Stomach (tissue), 9 donors: Measurements from ENCODE around the gene PGM5. TPM values are rescaled to one million over a fixed set of nuclear protein-coding genes. Genes with fewer than 3 reads are reported as not detected.

Source experiments
- DNase-seq, 2 donors: peaks; one replicate each; pipeline versions ENCODE4 v3.0.0 to v3.0.0-alpha.2; 2013 to 2019
- H3K27ac ChIP-seq, 5 donors: fragments of 200-600 bp in 4 of 5; sonication (generic) in 4 of 5; one replicate each; pipeline ENCODE4 v1.5.1; 2013 to 2019; ENCODE audit warnings: mild to moderate bottlenecking in 1 of 5, moderate library complexity in 1 of 5
- H3K27me3 ChIP-seq, 3 donors: fragments of 200-600 bp; sonication (generic); one replicate each; pipeline ENCODE4 v1.5.1; 2017 to 2019; ENCODE audit warnings: mixed run types in 1 of 3
- H3K36me3 ChIP-seq, 4 donors: fragments of 200-600 bp; sonication (generic); 1 replicate in 3 of 4; 2 replicates in 1 of 4; pipeline ENCODE4 v1.5.1; 2016 to 2019
- H3K4me1 ChIP-seq, 4 donors: fragments of 200-600 bp; sonication (generic); one replicate each; pipeline ENCODE4 v1.5.1; 2016 to 2019
- H3K4me3 ChIP-seq, 4 donors: fragments of 200-600 bp; sonication (generic) in 3 of 4; one replicate each; pipeline ENCODE4 v1.5.1; 2016 to 2019; ENCODE audit warnings: mild to moderate bottlenecking in 1 of 4
- H3K9me3 ChIP-seq, 4 donors: fragments of 200-600 bp; sonication (generic); one replicate each; pipeline ENCODE4 v1.5.1; 2016 to 2019
- EP300 ChIP-seq: sonication (generic); formaldehyde crosslinking; IDR thresholded peaks from one replicate; pipeline ENCODE4 v1.6.1; 2017; ENCODE audit warnings: antibody characterized with exemption
- POLR2A ChIP-seq, 4 donors: fragments of 450-650 bp; IDR thresholded peaks; one replicate each; pipeline ENCODE4 v1.6.1; 2016; ENCODE audit warnings: antibody characterized with exemption in 4 of 4, control low read depth in 2 of 4, mild to moderate bottlenecking in 1 of 4, moderate library complexity in 1 of 4
- POLR2AphosphoS5 ChIP-seq, 3 donors: sonication (generic); formaldehyde crosslinking; IDR thresholded peaks; one replicate each; pipeline ENCODE4 v1.6.1; 2016; ENCODE audit warnings: antibody characterized with exemption in 3 of 3
- WGBS, 5 donors: extraction: QIAGEN DNeasy Blood & Tissue Kit in 3 of 5; methylation state at CpG; one replicate each; pipeline versions ENCODE4 v1.1.5 to v1.1.7; 2013 to 2018; 5-methylcytosine and 5-hydroxymethylcytosine counted together
- intact Hi-C: fragments of 100-400 bp; cut with DNase I; formaldehyde crosslinking; loops from one replicate; pipeline ENCODE4 v1.15.1; 2023; ENCODE audit warnings: low total_unique reads
- polyA plus RNA-seq, 3 donors: library from polyadenylated mRNA; stranded (reverse); fragments of 200-250 nt; gene quantifications; one replicate each; pipeline ENCODE4 v1.2.3, GENCODE V29; 2013
- total RNA-seq, 5 donors: library from RNA; depleted of rRNA; stranded (reverse); fragments of >200 nt; gene quantifications; one replicate each; pipeline versions ENCODE4 v1.1.0 to v1.2.3, GENCODE V29; 2014 to 2016
- TF ChIP-seq, protein P1 (sequence below), 7 experiments: fragments of 450-650 bp in 4 of 7; fragments of 200-600 bp in 3 of 7; sonication (generic) in 3 of 7; IDR thresholded peaks; one replicate each; pipeline ENCODE4 v1.5.1; 2016 to 2019; ENCODE audit warnings: antibody characterized with exemption in 7 of 7, control low read depth in 2 of 7, mild to moderate bottlenecking in 1 of 7
- donor health status: healthy with polysubstance abuse.
- donor health status: Bipolar disorder and iron deficiency.
- donor health status: healthy.

Gene PGM5
- total and polyA plus RNA-seq, 8 donors = 10.6 to 145 (median 62.2) TPM

DNA sequence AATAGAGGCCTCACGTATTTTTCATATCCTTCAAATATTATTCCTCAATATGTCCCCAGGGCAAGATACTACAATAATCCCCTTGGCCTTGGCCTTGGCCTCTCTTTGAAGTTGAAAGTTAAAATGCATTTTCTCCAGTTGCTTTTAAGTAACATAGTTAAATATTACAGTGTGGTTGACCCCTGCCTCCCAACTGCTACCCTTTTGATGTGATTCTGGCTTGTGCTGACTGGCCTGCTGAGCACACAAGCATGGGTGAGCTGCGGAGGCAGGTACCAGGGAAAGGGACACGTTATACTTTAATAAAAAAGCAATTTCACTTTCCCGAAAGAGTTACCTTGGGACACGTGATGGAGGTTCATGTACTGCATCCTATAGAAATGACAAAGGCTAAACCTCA is 202.1 kb downstream of the PGM5 start:
- H3K36me3 ChIP-seq = no peaks in the 10 kb centered on the region
- no peak overlapping the region for H3K4me3 ChIP-seq
- H3K9me3 ChIP-seq = no peaks in the 10 kb centered on the region
- no peak overlapping the region for H3K27ac ChIP-seq
- 80 to 85% (median 82%) methylated on average over 5 of the region's 5 CpGs for WGBS, 5 donors
- intact Hi-C loops = no loop called here
- peaks cover 11 to 19% (median 13%) of the 10 kb centered on the region in 4 donors for H3K4me1 ChIP-seq
- no peak for TF ChIP-seq POLR2A (IDR thresholded peaks at IDR 0.05)
- TF ChIP-seq EP300 = no peak
- TF ChIP-seq, protein P1, sequence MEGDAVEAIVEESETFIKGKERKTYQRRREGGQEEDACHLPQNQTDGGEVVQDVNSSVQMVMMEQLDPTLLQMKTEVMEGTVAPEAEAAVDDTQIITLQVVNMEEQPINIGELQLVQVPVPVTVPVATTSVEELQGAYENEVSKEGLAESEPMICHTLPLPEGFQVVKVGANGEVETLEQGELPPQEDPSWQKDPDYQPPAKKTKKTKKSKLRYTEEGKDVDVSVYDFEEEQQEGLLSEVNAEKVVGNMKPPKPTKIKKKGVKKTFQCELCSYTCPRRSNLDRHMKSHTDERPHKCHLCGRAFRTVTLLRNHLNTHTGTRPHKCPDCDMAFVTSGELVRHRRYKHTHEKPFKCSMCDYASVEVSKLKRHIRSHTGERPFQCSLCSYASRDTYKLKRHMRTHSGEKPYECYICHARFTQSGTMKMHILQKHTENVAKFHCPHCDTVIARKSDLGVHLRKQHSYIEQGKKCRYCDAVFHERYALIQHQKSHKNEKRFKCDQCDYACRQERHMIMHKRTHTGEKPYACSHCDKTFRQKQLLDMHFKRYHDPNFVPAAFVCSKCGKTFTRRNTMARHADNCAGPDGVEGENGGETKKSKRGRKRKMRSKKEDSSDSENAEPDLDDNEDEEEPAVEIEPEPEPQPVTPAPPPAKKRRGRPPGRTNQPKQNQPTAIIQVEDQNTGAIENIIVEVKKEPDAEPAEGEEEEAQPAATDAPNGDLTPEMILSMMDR (IDR thresholded peaks at IDR 0.05) = no peak
- TF ChIP-seq POLR2AphosphoS5 (IDR thresholded peaks at IDR 0.05) = no peak
- DNase-seq = no peak
- H3K27me3 ChIP-seq = no peaks in the 10 kb centered on the region

DNA sequence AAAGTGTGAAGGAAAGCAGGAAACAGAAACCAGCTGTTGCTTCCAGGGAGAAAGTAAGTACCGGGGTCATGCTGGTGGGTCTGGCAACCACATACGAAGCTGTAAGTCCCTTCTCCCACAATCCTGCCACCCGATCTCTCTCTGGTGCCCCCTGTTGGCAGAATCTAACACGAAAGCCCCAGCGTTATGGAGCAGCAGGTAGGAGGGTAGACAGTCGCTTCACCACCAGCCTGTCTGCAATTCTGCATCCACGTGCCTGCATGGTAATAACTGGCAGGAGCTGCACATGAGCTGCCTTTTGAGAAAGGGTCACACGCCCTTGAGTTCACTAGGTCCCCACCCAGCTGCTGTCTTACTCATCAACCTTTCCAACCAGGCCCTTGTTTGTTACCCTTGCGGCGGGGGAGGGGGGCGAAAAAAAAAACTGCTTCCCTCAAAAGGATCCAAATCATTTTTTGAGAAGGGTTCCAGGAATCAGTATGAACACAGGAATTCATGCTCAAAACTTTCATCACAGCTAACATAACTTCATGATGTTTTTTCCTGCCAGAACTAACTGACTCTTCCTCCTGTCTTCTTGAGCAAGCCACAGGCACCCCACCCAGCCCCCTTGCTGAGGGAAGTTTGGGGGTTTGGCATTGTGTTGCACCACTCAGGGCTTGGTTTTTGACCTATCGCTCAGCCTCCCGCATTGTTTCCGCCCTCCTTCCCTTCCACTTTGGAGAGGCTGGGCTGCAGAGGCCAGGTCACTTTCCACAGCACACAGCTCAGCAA is 203.8 kb downstream of the PGM5 start:
- intact Hi-C loops = no loop called here
- H3K4me1 ChIP-seq = peaks cover 11 to 29% (median 23%) of the 10 kb centered on the region in 4 donors
- H3K27ac ChIP-seq = peak overlapping the region in 4 of 5 donors; percentile 15 to 63 (median 20)
- no peaks in the 10 kb centered on the region for H3K27me3 ChIP-seq
- 41 to 50% (median 45%) methylated on average over 14 of the region's 14 CpGs for WGBS, 5 donors
- peak; percentile 37 to 58 for DNase-seq
- no peak overlapping the region for H3K4me3 ChIP-seq
- TF ChIP-seq, protein P1 (IDR thresholded peaks at IDR 0.05) = peak in 3 of 7 experiments; percentile 14 to 23 (median 17)
- no peak for TF ChIP-seq POLR2AphosphoS5 (IDR thresholded peaks at IDR 0.05)
- no peaks in the 10 kb centered on the region for H3K36me3 ChIP-seq
- H3K9me3 ChIP-seq = no peaks in the 10 kb centered on the region

DNA sequence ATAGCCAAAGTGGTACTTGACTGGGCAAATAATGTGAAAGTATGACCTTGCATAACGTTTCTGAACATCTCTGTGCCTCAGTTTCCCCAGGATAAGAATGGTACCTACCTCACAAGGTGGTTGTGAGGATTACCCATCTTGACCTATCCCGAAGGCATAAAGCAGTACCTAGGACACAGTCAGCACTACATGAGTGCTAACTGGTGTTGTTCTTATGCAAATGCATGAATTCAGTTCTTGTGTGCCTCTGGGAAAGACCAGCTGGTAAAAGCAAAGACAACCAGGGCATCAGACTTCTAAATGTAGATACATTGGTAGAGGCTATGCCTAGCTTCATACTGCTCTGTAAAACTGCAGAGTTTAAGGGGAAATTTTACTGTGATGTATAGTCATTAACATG is 206.1 kb downstream of the PGM5 start:
- peaks cover 11 to 32% (median 25%) of the 10 kb centered on the region in 4 donors for H3K4me1 ChIP-seq
- H3K4me3 ChIP-seq = no peak overlapping the region
- 66 to 79% (median 78%) methylated on average over 2 of the region's 2 CpGs for WGBS, 5 donors
- TF ChIP-seq, protein P1 (IDR thresholded peaks at IDR 0.05) = no peak
- TF ChIP-seq EP300 = no peak
- TF ChIP-seq POLR2A (IDR thresholded peaks at IDR 0.05) = no peak
- no peak for TF ChIP-seq POLR2AphosphoS5 (IDR thresholded peaks at IDR 0.05)
- no peaks in the 10 kb centered on the region for H3K36me3 ChIP-seq
- intact Hi-C loops = no loop called here
- no peak overlapping the region for H3K27ac ChIP-seq
- no peaks in the 10 kb centered on the region for H3K9me3 ChIP-seq
- no peaks in the 10 kb centered on the region for H3K27me3 ChIP-seq
- DNase-seq = no peak

DNA sequence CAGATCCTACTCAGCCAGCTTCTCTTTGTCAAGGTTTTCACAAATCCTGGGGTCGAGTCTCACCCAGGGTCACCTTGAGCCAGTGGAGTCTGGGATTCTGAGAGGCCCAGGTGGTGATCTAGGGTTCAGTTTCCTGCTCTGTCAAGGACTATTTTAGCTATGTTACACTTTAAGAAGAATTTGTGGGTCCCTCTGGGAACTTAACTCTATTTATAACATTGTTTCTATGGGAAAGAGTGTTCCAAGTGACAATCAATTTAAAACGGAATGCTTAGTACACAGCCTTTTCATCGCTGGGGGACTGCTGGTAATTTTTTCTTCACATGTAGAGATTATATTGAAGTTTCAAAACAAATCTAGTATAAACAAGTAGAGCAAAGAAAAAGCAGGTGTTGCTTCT is 211.2 kb downstream of the PGM5 start:
- Histone ChIP-seq H3K36me3 (no peaks in the 10 kb centered on the region), H3K27ac (no peak overlapping the region), H3K4me3 (no peak overlapping the region), H3K4me1 (peaks cover 0 to 17% (median 11%) of the 10 kb centered on the region in 4 donors), H3K27me3 (no peaks in the 10 kb centered on the region), H3K9me3 (peaks cover 0 to 6% (median 2%) of the 10 kb centered on the region in 4 donors)
- no peak for TF ChIP-seq POLR2A (IDR thresholded peaks at IDR 0.05)
- no peak for TF ChIP-seq POLR2AphosphoS5 (IDR thresholded peaks at IDR 0.05)
- TF ChIP-seq, protein P1 (IDR thresholded peaks at IDR 0.05) = no peak
- TF ChIP-seq EP300 = no peak
- no peak for DNase-seq
- intact Hi-C loops = no loop called here
- WGBS, 5 donors = 67 to 93% (median 83%) methylated on average over 3 of the region's 3 CpGs
